Measurements from ENCODE around the gene NDST4.

NDST4 gene

GRCh38 chr4:114999880-115000279 lies 113.5 kb downstream of the NDST4 start:
- Histone ChIP-seq H3K27me3 (ENCODE audit: insufficient read depth, poor library complexity, severe bottlenecking) (no peaks in the 10 kb centered on the region), H3K4me3 (replicated peaks; ENCODE audit: insufficient read depth, low read length) (no peak overlapping the region), H3K27ac (replicated peaks) (no peak overlapping the region)
- no peak for DNase-seq (ENCODE audit: low read depth in 1 of 2, low spot score in 1 of 2)
- TF ChIP-seq POLR2AphosphoS5 (IDR thresholded peaks at IDR 0.05; ENCODE audit: low read depth), result no peak
- no peak for TF ChIP-seq GABPA (IDR thresholded peaks at IDR 0.05; ENCODE audit: low read depth)
- TF ChIP-seq CTCF (IDR thresholded peaks at IDR 0.05; ENCODE audit: insufficient read depth, low read length), result no peak
- TF ChIP-seq REST (IDR thresholded peaks at IDR 0.05; ENCODE audit: insufficient replicate concordance, low read depth), result no peak
- no peak for TF ChIP-seq SPI1 (IDR thresholded peaks at IDR 0.05; ENCODE audit: borderline replicate concordance, low read depth)

- TF ChIP-seq POLR2AphosphoS5 (IDR thresholded peaks at IDR 0.05; ENCODE audit: low read depth) (no peak), GABPA (IDR thresholded peaks at IDR 0.05; ENCODE audit: low read depth) (no peak), REST (IDR thresholded peaks at IDR 0.05; ENCODE audit: insufficient replicate concordance, low read depth) (no peak), CTCF (IDR thresholded peaks at IDR 0.05; ENCODE audit: insufficient read depth, low read length) (no peak), SPI1 (IDR thresholded peaks at IDR 0.05; ENCODE audit: borderline replicate concordance, low read depth) (no peak)
- Histone ChIP-seq H3K4me3 (replicated peaks; ENCODE audit: insufficient read depth, low read length) (no peak overlapping the region), H3K27ac (replicated peaks) (no peak overlapping the region), H3K27me3 (ENCODE audit: insufficient read depth, poor library complexity, severe bottlenecking) (no peaks in the 10 kb centered on the region)
- no peak for DNase-seq (ENCODE audit: low read depth in 1 of 2, low spot score in 1 of 2)
Measured at GRCh38 chr4:114998316-114998715, 115.1 kb downstream of the NDST4 start.

- Histone ChIP-seq H3K27me3 (ENCODE audit: insufficient read depth, poor library complexity, severe bottlenecking) (no peaks in the 10 kb centered on the region), H3K4me3 (replicated peaks; ENCODE audit: insufficient read depth, low read length) (no peak overlapping the region), H3K27ac (replicated peaks) (no peak overlapping the region)
- TF ChIP-seq SPI1 (IDR thresholded peaks at IDR 0.05; ENCODE audit: borderline replicate concordance, low read depth) (no peak), GABPA (IDR thresholded peaks at IDR 0.05; ENCODE audit: low read depth) (no peak), REST (IDR thresholded peaks at IDR 0.05; ENCODE audit: insufficient replicate concordance, low read depth) (no peak), CTCF (IDR thresholded peaks at IDR 0.05; ENCODE audit: insufficient read depth, low read length) (no peak), POLR2AphosphoS5 (IDR thresholded peaks at IDR 0.05; ENCODE audit: low read depth) (no peak)
- DNase-seq (ENCODE audit: low read depth in 1 of 2, low spot score in 1 of 2), result no peak
Measured at GRCh38 chr4:114997576-114998247, 115.7 kb downstream of the NDST4 start.
